ENCODE measurements around the gene TMED10. TPM values are rescaled to one million over a fixed set of nuclear protein-coding genes. Genes with fewer than 3 reads are reported as not detected.
A peak's percentile ranks its signal among the peaks of the same experiment; 100 is the strongest.

TMED10 gene
- total and polyA plus RNA-seq, 2 donors from 2014 or later: 222 to 401 TPM

- no peak overlapping the region for H3K4me3 ChIP-seq (ENCODE audit: low read length in 3 of 3)
- peaks cover 2 to 18% (median 5%) of the 10 kb centered on the region in 3 donors for H3K36me3 ChIP-seq (ENCODE audit: control insufficient read depth in 2 of 3, insufficient read depth in 3 of 3, low read length in 3 of 3)
- no peaks in the 10 kb centered on the region for H3K27me3 ChIP-seq (ENCODE audit: control insufficient read depth, insufficient read depth, low read length)
- no peak overlapping the region for H3K9ac ChIP-seq (ENCODE audit: low read length in 3 of 3)
- DNase-seq: no peak
- FAIRE-seq: no peak
- H3K9me3 ChIP-seq (ENCODE audit: control insufficient read depth in 2 of 3, insufficient read depth in 1 of 3, low read length in 3 of 3): no peaks in the 10 kb centered on the region
- peaks cover 0 to 6% (median 4%) of the 10 kb centered on the region in 3 donors for H3K4me1 ChIP-seq (ENCODE audit: control insufficient read depth in 2 of 3, insufficient read depth in 2 of 3, low read depth in 1 of 3, low read length in 3 of 3)
- H3K27ac ChIP-seq (ENCODE audit: low read depth in 2 of 2, low read length in 2 of 2): no peak overlapping the region
- intact Hi-C loops (cut with DNase I): no loop called here
- TF ChIP-seq CTCF (IDR thresholded peaks at IDR 0.05; ENCODE audit: borderline replicate concordance, extremely low read depth, insufficient read depth): no peak
These were observed 26.3 kb downstream of the TMED10 start for GRCh38 chr14:75150150-75150549.

- DNase-seq: peak in 4 of 5 donors; percentile 18 to 91 (median 46)
- no peaks in the 10 kb centered on the region for H3K27me3 ChIP-seq (ENCODE audit: control insufficient read depth, insufficient read depth, low read length)
- no peak overlapping the region for H3K4me3 ChIP-seq (ENCODE audit: low read length in 3 of 3)
- H3K36me3 ChIP-seq (ENCODE audit: control insufficient read depth in 2 of 3, insufficient read depth in 3 of 3, low read length in 3 of 3): peaks cover 2 to 18% (median 7%) of the 10 kb centered on the region in 3 donors
- H3K27ac ChIP-seq (ENCODE audit: low read depth in 2 of 2, low read length in 2 of 2): peak overlapping the region; percentile 16 to 85
- intact Hi-C loops (cut with DNase I): no loop called here
- no peaks in the 10 kb centered on the region for H3K9me3 ChIP-seq (ENCODE audit: control insufficient read depth in 2 of 3, insufficient read depth in 1 of 3, low read length in 3 of 3)
- no peak for FAIRE-seq
- peak overlapping the region in 1 of 3 donors; percentile 35 for H3K9ac ChIP-seq (ENCODE audit: low read length in 3 of 3)
- H3K4me1 ChIP-seq (ENCODE audit: control insufficient read depth in 2 of 3, insufficient read depth in 2 of 3, low read depth in 1 of 3, low read length in 3 of 3): peaks cover 0 to 9% (median 6%) of the 10 kb centered on the region in 3 donors
- peak; percentile 28 for TF ChIP-seq CTCF (IDR thresholded peaks at IDR 0.05; ENCODE audit: borderline replicate concordance, extremely low read depth, insufficient read depth)
These were observed 28.9 kb downstream of the TMED10 start for GRCh38 chr14:75147423-75148071.

- no peak for FAIRE-seq
- TF ChIP-seq CTCF (IDR thresholded peaks at IDR 0.05; ENCODE audit: borderline replicate concordance, extremely low read depth, insufficient read depth): no peak
- peaks cover under 1 to 4% (median 3%) of the 10 kb centered on the region in 3 donors for H3K36me3 ChIP-seq (ENCODE audit: control insufficient read depth in 2 of 3, insufficient read depth in 3 of 3, low read length in 3 of 3)
- H3K27ac ChIP-seq (ENCODE audit: low read depth in 2 of 2, low read length in 2 of 2): no peak overlapping the region
- intact Hi-C loops (cut with DNase I): no loop called here
- H3K9me3 ChIP-seq (ENCODE audit: control insufficient read depth in 2 of 3, insufficient read depth in 1 of 3, low read length in 3 of 3): no peaks in the 10 kb centered on the region
- peaks cover 3 to 15% (median 12%) of the 10 kb centered on the region in 3 donors for H3K4me1 ChIP-seq (ENCODE audit: control insufficient read depth in 2 of 3, insufficient read depth in 2 of 3, low read depth in 1 of 3, low read length in 3 of 3)
- H3K9ac ChIP-seq (ENCODE audit: low read length in 3 of 3): no peak overlapping the region
- no peak for DNase-seq
- H3K4me3 ChIP-seq (ENCODE audit: low read length in 3 of 3): no peak overlapping the region
- H3K27me3 ChIP-seq (ENCODE audit: control insufficient read depth, insufficient read depth, low read length): no peaks in the 10 kb centered on the region
These were observed 31.5 kb downstream of the TMED10 start for GRCh38 chr14:75144944-75145343.

Measured in kidney (tissue), 14 donors.